Measurements from ENCODE around the gene NUDT14.

DNA sequence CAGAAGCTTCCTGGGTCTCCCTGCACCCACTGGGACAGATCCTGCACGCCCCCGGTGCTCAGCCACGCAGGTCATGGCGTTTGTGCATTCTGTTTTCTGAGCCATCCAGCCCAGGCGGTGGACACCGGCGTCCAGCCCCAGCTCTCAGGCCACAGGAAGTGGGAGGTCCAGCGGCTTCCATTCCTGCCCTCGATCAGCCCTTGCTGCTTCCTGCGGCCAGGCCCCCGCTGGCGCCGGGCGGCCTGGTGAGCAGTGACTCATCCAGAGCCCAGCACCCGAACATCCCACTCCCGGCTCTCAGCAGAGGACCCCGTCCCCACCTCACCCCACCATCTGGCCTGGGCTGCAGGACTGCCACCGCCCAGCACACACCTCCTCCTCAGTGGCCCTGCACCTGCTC, 18.0 kb upstream of the NUDT14 start:
- TF ChIP-seq, protein P1, sequence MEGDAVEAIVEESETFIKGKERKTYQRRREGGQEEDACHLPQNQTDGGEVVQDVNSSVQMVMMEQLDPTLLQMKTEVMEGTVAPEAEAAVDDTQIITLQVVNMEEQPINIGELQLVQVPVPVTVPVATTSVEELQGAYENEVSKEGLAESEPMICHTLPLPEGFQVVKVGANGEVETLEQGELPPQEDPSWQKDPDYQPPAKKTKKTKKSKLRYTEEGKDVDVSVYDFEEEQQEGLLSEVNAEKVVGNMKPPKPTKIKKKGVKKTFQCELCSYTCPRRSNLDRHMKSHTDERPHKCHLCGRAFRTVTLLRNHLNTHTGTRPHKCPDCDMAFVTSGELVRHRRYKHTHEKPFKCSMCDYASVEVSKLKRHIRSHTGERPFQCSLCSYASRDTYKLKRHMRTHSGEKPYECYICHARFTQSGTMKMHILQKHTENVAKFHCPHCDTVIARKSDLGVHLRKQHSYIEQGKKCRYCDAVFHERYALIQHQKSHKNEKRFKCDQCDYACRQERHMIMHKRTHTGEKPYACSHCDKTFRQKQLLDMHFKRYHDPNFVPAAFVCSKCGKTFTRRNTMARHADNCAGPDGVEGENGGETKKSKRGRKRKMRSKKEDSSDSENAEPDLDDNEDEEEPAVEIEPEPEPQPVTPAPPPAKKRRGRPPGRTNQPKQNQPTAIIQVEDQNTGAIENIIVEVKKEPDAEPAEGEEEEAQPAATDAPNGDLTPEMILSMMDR (IDR thresholded peaks at IDR 0.05): no peak
- no peak for TF ChIP-seq POLR2A (IDR thresholded peaks at IDR 0.05)

Measured in esophagus squamous epithelium (tissue), 4 donors.